Pulmonary artery endothelial cell (primary cell): Measurements from ENCODE around the gene RP9. TPM values are rescaled to one million over a fixed set of nuclear protein-coding genes. Genes with fewer than 3 reads are reported as not detected.
A peak's percentile ranks its signal among the peaks of the same experiment; 100 is the strongest.
"Not testable (repeated sequence)": the region's sequence is repeated elsewhere in the genome, so short reads cannot be mapped to it uniquely, and the experiment has no call there.

Experiments used
- DNase-seq: peaks from one replicate; pipeline ENCODE4 v3.0.0-alpha.2; 2011; ENCODE audit warnings: low read depth, low spot score
- total RNA-seq: library from RNA; depleted of rRNA; stranded (reverse); fragments of >200 nt; gene quantifications from 2 replicates; pipeline ENCODE4 v1.2.3, GENCODE V29; 2014

RP9 gene
- total RNA-seq, 1 donor from 2014 or later, result 11.5 TPM

- DNase-seq, result no peak
Observed at GRCh38 chr7:33101906-33102305, 7.3 kb downstream of the RP9 start.

- DNase-seq, result no peak
Observed at GRCh38 chr7:33100770-33101169, 8.4 kb downstream of the RP9 start.

DNA sequence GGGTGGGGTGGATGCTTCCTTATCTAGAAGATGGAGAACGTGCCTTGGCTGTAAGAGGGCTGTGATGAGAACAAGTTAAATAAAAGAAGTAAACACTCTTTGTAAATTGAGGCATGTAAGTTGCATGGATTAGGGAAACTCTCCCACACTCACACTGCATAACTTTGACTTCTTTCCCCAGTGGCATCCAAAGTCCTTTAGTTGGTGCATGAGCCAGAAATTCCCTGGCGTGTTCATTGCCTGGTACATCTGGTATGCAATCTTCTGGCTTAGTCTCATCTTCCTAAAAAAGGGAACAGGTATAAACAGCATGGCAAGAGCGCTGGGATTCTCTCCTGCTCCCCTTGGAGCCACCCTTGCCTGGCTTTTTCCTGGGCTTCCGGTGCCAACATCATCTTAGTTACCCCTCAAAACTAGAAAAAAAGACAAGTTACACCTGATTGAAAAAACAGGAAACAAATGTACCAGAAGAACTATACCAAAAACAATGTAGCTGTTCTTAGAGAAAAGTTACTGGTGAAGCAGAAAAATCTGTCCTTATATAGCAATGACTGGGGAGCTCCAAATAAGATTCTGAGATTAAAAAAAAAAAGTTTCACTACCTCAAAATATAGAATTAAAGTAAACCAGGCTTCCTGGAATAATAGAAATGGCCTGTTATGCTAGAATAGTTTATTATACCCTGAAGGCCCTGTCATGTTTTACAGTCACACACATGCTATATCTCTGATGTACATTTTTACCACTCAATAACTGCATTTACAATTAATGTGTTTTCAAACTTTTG, 9.9 kb downstream of the RP9 start:
- no peak for DNase-seq

DNA sequence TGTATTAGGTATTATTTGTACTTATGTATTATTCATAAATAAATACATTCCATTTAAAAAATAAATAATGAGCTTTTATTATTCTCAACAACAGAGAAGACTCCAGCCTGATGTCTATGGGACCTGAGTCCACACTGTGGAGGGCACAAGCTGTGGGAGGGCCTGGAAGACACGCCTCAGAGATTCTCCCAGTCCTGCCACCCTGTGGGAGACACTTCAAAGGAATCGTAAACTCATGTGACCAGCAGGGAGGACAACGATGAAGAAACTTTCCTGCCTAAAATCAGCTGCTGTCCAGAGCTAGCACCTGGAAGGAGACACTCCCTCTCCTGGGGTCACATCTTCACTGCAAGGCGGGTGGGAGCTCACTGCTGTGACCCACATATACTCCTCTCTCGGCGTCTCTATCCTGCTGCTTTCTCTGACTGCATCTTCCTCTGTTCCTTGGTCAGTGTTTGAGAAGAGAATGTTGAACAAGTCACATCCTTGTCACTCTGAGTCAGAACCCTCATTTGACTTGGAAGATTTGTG, 14.4 kb downstream of the RP9 start:
- not testable (repeated sequence) for DNase-seq

GRCh38 chr7:33093266-33093665, 15.9 kb downstream of the RP9 start:
- DNase-seq, result no peak

DNA sequence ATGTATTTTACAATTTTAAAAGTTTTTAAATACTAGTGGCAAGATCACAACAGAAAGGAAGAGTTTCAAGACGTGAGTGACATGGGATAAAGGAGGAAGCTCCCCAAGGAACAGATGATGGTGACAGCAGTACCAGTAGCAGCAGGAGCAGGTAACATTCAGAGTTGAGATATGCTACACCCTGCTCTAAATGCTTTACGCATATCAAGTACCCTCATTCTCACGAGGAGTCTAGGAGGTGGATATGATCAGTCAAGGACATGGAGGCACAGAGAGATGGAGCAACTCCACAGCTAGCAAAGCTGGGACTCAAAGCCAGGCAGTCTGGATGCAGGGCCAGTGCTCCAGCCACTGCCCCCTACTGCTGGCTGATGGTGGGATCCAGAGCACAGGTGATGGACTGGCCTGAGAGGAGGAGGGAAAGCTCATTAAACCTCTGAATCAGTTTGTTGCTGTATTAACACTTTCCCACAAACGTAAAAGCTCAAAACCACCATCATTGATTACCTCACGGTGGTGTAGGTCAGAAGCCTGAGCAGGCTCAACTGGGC, 17.5 kb downstream of the RP9 start:
- no peak for DNase-seq

GRCh38 chr7:33091111-33091531, 18.1 kb downstream of the RP9 start:
- no peak for DNase-seq

DNA sequence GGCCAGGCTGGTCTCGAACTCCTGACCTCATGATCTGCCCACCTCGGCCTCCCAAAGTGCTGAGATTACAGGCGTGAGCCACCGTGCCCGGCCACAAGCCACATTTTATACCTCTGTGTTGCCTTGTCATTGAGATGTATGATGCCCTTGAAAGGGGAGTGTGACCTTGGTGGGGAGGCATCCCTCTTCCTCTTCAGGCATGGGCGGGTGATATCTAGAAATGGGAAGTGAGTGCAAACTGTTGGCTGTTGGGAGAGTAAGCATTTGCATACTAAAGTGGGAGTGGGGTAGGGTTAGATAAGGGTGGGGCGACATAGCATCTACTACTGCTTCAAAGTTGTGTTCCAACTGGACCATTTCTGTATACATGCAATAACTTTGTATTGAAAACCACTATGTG, 20.1 kb downstream of the RP9 start:
- no peak for DNase-seq

DNA sequence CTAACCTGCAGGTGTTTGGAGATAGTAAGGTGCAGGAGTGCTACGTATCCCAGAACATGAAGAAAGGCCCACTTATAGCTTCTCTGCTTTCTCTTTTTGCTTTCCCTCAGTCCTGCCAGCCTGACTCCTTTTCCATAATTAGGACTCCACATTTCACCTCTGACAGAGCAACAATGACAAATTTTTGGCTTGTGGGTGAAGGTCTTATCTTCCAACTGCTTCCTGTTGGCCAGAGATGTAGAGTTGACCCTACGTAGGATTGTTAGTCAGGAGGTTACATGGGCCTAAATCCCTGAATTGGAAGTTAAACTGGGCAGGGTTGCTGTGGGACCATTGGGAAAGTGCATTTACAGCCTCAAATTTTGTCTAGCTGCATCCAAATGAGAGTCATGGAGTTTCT, 21.3 kb downstream of the RP9 start:
- DNase-seq, result no peak

- DNase-seq, result no peak
Observed at GRCh38 chr7:33087356-33087755, 21.8 kb downstream of the RP9 start.

DNA sequence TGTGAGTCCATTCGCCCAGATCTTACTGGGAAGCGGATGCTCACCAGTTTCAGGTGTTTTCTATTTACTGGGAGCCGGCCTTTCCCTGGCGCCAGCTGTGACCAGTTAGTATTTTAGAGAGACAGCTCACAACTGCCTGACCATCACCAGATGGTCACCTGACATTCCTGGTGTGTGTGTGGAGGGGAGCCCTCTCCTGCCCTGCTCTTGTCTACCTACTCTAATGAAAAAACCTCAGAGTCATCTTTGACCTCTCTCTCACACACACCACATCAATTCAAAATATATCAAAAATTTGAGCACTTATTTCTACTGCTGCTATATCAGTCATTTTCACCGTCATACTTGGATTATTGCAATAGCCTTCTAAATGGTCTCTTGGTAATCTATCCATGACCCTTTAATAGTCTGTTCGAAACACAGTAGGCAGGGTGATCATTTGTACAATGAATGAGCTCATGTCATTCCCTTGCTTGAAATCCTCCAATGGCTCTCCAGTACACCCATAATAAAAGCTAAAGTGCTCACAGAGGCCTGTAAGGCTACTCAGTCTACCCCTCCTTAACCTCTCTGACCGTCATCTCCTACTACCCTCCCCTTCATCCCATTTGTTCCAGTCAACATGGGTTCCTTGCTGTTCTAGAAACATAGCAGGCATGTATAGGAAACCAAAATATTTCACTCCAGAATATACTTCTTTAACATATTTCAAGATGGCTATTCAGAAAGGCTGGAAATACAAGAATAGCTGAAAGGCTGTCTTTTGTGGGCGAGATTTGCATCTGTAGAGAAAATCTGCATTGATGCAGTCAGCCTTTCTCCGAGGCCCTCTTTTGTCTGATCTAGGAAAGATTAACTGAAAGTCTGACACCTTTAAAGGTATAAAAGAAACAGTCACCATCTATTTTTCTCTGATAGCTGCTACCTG, 29.2 kb downstream of the RP9 start:
- DNase-seq, result no peak

- no peak for DNase-seq
Observed at GRCh38 chr7:33079096-33079495, 30.1 kb downstream of the RP9 start.

DNA sequence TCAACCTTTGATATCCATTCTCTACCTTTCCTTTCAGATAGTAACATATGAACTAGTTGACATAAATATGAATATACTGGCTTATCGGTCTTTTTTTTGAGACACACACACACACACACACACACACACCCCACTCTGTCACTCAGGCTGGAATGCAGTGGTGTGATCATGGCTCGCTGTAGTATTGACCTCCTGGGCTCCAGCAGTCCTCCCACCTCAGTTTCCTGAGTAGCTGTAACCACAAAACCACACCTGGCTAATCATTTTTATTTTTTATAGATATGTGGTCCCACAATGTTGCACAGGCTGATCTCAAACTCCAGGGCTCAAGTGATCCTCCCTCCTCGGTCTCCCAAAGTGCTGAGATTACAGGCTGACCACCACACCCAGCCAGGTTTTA, 32.5 kb downstream of the RP9 start:
- no peak for DNase-seq

DNA sequence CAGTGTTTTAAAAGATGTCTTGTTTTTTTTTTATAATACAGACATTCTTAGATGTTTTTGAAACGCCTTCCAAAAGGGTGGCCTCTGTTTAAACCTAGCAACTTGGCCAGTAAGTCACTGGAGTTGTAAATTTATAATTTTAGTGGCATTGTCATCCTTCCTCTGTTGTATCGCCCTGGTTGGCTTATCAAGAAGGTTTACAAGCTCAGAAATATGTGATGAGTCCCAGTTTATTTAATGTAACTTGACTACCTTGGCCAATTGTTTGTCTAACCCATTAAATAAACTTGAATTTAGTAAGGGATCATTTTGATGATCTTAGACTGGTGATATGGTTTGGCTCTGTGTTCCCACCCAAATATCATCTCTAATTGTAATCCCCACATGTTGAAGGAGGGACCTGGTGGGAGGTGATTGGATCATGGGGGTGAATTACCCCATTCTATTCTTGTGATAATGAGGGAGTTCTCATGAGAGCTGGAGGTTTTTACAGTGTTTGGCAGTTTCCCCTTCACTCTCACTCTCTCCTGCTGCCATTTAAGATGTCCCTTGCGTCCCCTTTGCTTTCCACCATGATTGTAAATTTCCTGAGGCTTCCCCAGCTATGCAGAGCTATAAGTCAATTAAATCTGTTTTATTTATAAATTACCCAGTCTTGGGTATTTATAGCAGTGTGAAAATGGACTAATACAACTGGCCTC, 33.2 kb downstream of the RP9 start:
- no peak for DNase-seq

DNA sequence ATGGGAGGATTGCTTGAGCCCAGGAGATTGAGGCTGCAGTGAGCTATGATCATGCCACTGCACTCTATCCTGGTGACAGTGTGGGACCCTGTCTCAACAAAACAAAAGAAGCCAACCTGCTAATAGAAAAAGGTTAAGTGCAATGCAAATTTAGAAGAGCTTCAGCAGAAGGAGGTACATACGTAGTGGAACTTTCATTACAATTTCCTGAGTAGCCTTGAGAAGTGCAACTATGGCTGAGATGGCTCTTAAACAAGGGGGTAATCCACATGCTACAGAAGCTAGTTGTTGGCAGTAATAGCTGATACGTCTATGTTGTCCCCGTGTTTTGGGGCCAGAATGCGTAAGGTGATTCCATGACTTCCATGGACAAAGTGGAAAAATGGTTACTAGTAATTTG, 36.0 kb downstream of the RP9 start:
- no peak for DNase-seq

DNA sequence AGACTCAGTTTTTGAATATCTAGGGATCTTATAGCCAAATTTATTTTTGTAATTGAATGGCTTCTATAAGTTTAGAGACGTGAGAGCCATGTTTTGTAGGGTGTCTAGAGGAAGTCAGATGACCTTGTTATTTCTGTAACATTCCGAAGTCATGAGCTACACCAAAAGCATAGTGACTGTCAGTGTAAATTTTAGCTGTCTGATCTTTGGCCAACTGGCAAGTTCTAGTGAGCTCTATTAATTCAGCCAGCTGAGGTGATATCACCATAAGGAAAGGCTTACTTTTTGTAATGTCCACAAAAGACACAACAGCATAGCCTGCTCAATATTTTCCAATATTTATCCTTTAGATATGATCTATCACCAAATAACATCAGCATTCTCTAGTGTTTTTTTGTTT, 36.7 kb downstream of the RP9 start:
- DNase-seq, result peak; percentile 37

DNA sequence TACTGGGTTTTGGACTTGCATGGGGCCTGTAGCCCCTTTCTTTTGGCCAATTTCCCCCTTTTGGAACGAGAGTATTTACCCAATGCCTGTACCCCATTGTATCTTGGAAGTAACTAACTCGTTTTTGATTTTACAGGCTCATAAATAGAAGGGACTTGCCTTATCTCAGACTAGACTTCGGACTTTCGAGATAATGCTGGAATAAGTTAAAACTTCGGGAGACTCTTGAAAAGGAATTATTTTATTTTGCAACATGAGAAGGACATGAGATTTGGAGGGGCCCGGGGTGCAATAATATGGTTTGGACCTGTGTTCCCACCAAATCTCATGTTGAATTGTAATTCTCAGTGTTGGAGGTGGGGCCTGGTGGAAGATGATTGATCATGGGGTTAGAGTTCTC, 38.4 kb downstream of the RP9 start:
- DNase-seq, result no peak

GRCh38 chr7:33070277-33070676, 38.9 kb downstream of the RP9 start:
- DNase-seq, result no peak

- no peak for DNase-seq
Observed at GRCh38 chr7:33067921-33068320, 41.3 kb downstream of the RP9 start.

GRCh38 chr7:33066771-33067170, 42.4 kb downstream of the RP9 start:
- DNase-seq, result no peak

GRCh38 chr7:33065981-33066380, 43.2 kb downstream of the RP9 start:
- DNase-seq, result no peak
